Mesenchymal stem cell (in vitro differentiated cells and primary cell): ENCODE data around the gene PHF19.

Experiments
- DNase-seq: peaks from one replicate; pipeline ENCODE4 v3.0.0-alpha.2; 2013
- H2AFZ ChIP-seq: one replicate; pipeline ENCODE4 v1.6.1; 2013; ENCODE audit warnings: low read depth, mild to moderate bottlenecking, control low read depth, inconsistent platforms, low read length, moderate library complexity
- H2AK5ac ChIP-seq: 2 replicates; pipeline ENCODE4 v1.6.1; 2013; ENCODE audit warnings: low read length, moderate library complexity, mild to moderate bottlenecking, inconsistent platforms; ENCODE audit not compliant: severe bottlenecking
- H2BK120ac ChIP-seq: one replicate; pipeline ENCODE4 v1.6.1; 2013; ENCODE audit warnings: low read depth, mild to moderate bottlenecking, inconsistent platforms, low read length, moderate library complexity
- H2BK12ac ChIP-seq, 2 experiments: one replicate each; pipeline ENCODE4 v1.6.1; 2013; ENCODE audit warnings: inconsistent platforms in 2 of 2, low read length in 2 of 2, mild to moderate bottlenecking in 2 of 2, moderate library complexity in 2 of 2, control low read depth in 1 of 2
- H2BK15ac ChIP-seq: one replicate; pipeline ENCODE4 v1.6.1; 2013; ENCODE audit warnings: mild to moderate bottlenecking, low read depth, inconsistent platforms; ENCODE audit not compliant: poor library complexity, severe bottlenecking
- H2BK5ac ChIP-seq: 2 replicates; pipeline ENCODE4 v1.6.1; 2013; ENCODE audit warnings: low read depth, mild to moderate bottlenecking, low read length, control low read depth, inconsistent platforms; ENCODE audit not compliant: poor library complexity, severe bottlenecking
- H3K14ac ChIP-seq, 2 experiments: one replicate each; pipeline ENCODE4 v1.6.1; 2013; ENCODE audit warnings: inconsistent platforms in 2 of 2, low read length in 2 of 2, control low read depth in 1 of 2, mild to moderate bottlenecking in 1 of 2, moderate library complexity in 1 of 2
- H3K18ac ChIP-seq, 2 experiments: one replicate each; pipeline ENCODE4 v1.6.1; 2013; ENCODE audit warnings: inconsistent platforms in 2 of 2, low read length in 2 of 2, control low read depth in 1 of 2, low read depth in 1 of 2, mild to moderate bottlenecking in 1 of 2
- H3K23ac ChIP-seq, 2 experiments: one replicate each; pipeline ENCODE4 v1.6.1; 2013; ENCODE audit warnings: inconsistent platforms in 2 of 2, low read length in 2 of 2, mild to moderate bottlenecking in 2 of 2, moderate library complexity in 2 of 2, control low read depth in 1 of 2
- H3K27ac ChIP-seq: 2 replicates; pipeline ENCODE4 v1.5.1; 2013; ENCODE audit warnings: mild to moderate bottlenecking, moderate library complexity, low read length, control low read depth, inconsistent platforms; ENCODE audit not compliant: poor library complexity, severe bottlenecking
- H3K27me3 ChIP-seq, 2 experiments: 2 replicates each; pipeline versions ENCODE4 v1.6.1 to v1.7.0; 2013; ENCODE audit warnings: low read length in 2 of 2, mild to moderate bottlenecking in 2 of 2, moderate library complexity in 2 of 2, control low read depth in 1 of 2, inconsistent platforms in 1 of 2; ENCODE audit not compliant: control insufficient read depth in 1 of 2, insufficient read depth in 1 of 2
- H3K36me3 ChIP-seq, 2 experiments: 2 replicates each; pipeline versions ENCODE4 v1.6.1 to v1.7.0; 2013; ENCODE audit warnings: low read length in 2 of 2, control low read depth in 1 of 2, inconsistent platforms in 1 of 2, low read depth in 1 of 2, mild to moderate bottlenecking in 1 of 2; ENCODE audit not compliant: insufficient read depth in 2 of 2, control insufficient read depth in 1 of 2
- H3K4ac ChIP-seq, 2 experiments: one replicate each; pipeline ENCODE4 v1.6.1; 2013; ENCODE audit warnings: inconsistent platforms in 2 of 2, low read length in 2 of 2, mild to moderate bottlenecking in 2 of 2, moderate library complexity in 2 of 2, control low read depth in 1 of 2, low read depth in 1 of 2
- H3K4me1 ChIP-seq: 2 replicates; pipeline ENCODE4 v1.6.1; 2013; ENCODE audit warnings: low read depth, low read length, control low read depth; ENCODE audit not compliant: control insufficient read depth, insufficient read depth
- H3K4me2 ChIP-seq: 2 replicates; pipeline ENCODE4 v1.6.1; 2013; ENCODE audit warnings: low read length, mild to moderate bottlenecking, inconsistent platforms; ENCODE audit not compliant: poor library complexity, severe bottlenecking
- H3K4me3 ChIP-seq, 2 experiments: 2 replicates each; pipeline versions ENCODE4 v1.5.1 to v1.7.0; 2013; ENCODE audit warnings: low read length in 2 of 2, mild to moderate bottlenecking in 2 of 2, control low read depth in 1 of 2, low read depth in 1 of 2; ENCODE audit not compliant: insufficient read depth in 1 of 2
- H3K79me1 ChIP-seq: replicated peaks from 2 replicates; pipeline ENCODE4 v1.6.1; 2013; ENCODE audit warnings: mild to moderate bottlenecking, control low read depth, low read length, inconsistent platforms; ENCODE audit not compliant: poor library complexity, severe bottlenecking
- H3K9ac ChIP-seq: 2 replicates; pipeline ENCODE4 v1.7.0; 2013; ENCODE audit warnings: mild to moderate bottlenecking, low read length, moderate library complexity
- H3K9me3 ChIP-seq: 2 replicates; pipeline ENCODE4 v1.7.0; 2013; ENCODE audit warnings: mild to moderate bottlenecking, low read length; ENCODE audit not compliant: control insufficient read depth
- H4K8ac ChIP-seq: one replicate; pipeline ENCODE4 v1.6.1; 2013; ENCODE audit warnings: inconsistent platforms, mild to moderate bottlenecking, low read length, moderate library complexity
- H4K91ac ChIP-seq: one replicate; pipeline ENCODE4 v1.6.1; 2013; ENCODE audit warnings: mild to moderate bottlenecking, low read length, inconsistent platforms

Gene PHF19

GRCh38 chr9:120807607-120808379 is 69.2 kb downstream of the PHF19 start:
- no peak overlapping the region for H3K18ac ChIP-seq
- H3K27me3 ChIP-seq, result no peaks in the 10 kb centered on the region
- no peak overlapping the region for H3K4ac ChIP-seq
- H3K36me3 ChIP-seq, result peaks cover 0 to 3% of the 10 kb centered on the region in 2 experiments
- no peak overlapping the region for H4K91ac ChIP-seq
- no peak overlapping the region for H2BK120ac ChIP-seq
- no peak overlapping the region for H2BK15ac ChIP-seq
- no peaks in the 10 kb centered on the region for H3K79me1 ChIP-seq
- DNase-seq, result no peak
- H3K27ac ChIP-seq, result no peak overlapping the region
- no peak overlapping the region for H3K14ac ChIP-seq
- no peak overlapping the region for H3K9ac ChIP-seq
- H3K23ac ChIP-seq, result no peak overlapping the region
- no peak overlapping the region for H2AFZ ChIP-seq
- H3K4me2 ChIP-seq, result no peak overlapping the region
- no peak overlapping the region for H2AK5ac ChIP-seq
- no peak overlapping the region for H2BK12ac ChIP-seq
- H4K8ac ChIP-seq, result no peak overlapping the region
- H3K4me1 ChIP-seq, result no peaks in the 10 kb centered on the region
- peaks cover 39% of the 10 kb centered on the region for H3K9me3 ChIP-seq
- H2BK5ac ChIP-seq, result no peak overlapping the region
- no peak overlapping the region for H3K4me3 ChIP-seq
